BJ (cell line): ENCODE results near the gene RALGDS. TPM values are rescaled to one million over a fixed set of nuclear protein-coding genes. Genes with fewer than 3 reads are reported as not detected.

Source experiments
- CTCF ChIA-PET: fragments of 350-600 bp; formaldehyde crosslinking; extraction: SDS; loops from one replicate; lab custom pipeline; 2021; ENCODE audit warnings: antibody characterized with exemption, inconsistent platforms; lab: Yijun Ruan, JAX
- POLR2A ChIA-PET: fragments of 300-600 bp; sonication (Branson Sonifier 250); formaldehyde crosslinking; extraction: SDS; loops from one replicate; lab custom pipeline; 2021; ENCODE audit warnings: antibody characterized with exemption; lab: Charles Lee
- DNase-seq: peaks from one replicate; pipeline ENCODE4 v3.0.0-alpha.2; 2011; ENCODE audit warnings: low read depth
- H3K27me3 ChIP-seq: 2 replicates; pipeline ENCODE4 v1.6.0; 2011; ENCODE audit warnings: low read length; ENCODE audit not compliant: control insufficient read depth, insufficient read depth
- H3K36me3 ChIP-seq: 2 replicates; pipeline ENCODE4 v1.5.1; 2011; ENCODE audit warnings: low read length; ENCODE audit not compliant: control insufficient read depth, insufficient read depth
- H3K4me3 ChIP-seq: 2 replicates; pipeline ENCODE4 v1.5.1; 2011; ENCODE audit warnings: low read depth, mild to moderate bottlenecking, control low read depth, low read length
- CTCF ChIP-seq: IDR thresholded peaks from 2 replicates; pipeline ENCODE4 v1.5.1; 2011; ENCODE audit warnings: low read depth, mild to moderate bottlenecking, control low read depth, inconsistent platforms, low read length, moderate library complexity; ENCODE audit not compliant: insufficient read depth
- polyA plus RNA-seq: library from polyadenylated mRNA; depleted of rRNA; stranded (reverse); fragments of >200 nt; gene quantifications from 2 replicates; pipeline ENCODE4 v1.2.3, GENCODE V29; 2011

Gene RALGDS
- polyA plus RNA-seq, 1 experiment: 25.1 TPM

- ChIA-PET POLR2A (no interaction called here), CTCF (interaction anchor here (1.1 to 25.9 kb wide), 2 partner anchors 41 to 51 kb away, joined by 3 to 505 read pairs; no protein-coding TSS in a partner anchor)
- DNase-seq: no peak
- no peak for TF ChIP-seq CTCF
- Histone ChIP-seq H3K27me3 (no peaks in the 10 kb centered on the region), H3K4me3 (no peak overlapping the region), H3K36me3 (peaks cover 39% of the 10 kb centered on the region)
Measured at GRCh38 chr9:133106511-133107244, 14.4 kb downstream of the RALGDS start.

- no peak for TF ChIP-seq CTCF
- no peak for DNase-seq
- no peaks in the 10 kb centered on the region for H3K27me3 ChIP-seq
- ChIA-PET CTCF (interaction anchor here (1.3 to 25.9 kb wide), 2 partner anchors 9 to 43 kb away, joined by 6 to 505 read pairs; no protein-coding TSS in a partner anchor), POLR2A (no interaction called here)
- peaks cover 46% of the 10 kb centered on the region for H3K36me3 ChIP-seq
- no peak overlapping the region for H3K4me3 ChIP-seq
Measured at GRCh38 chr9:133105461-133105770, 15.6 kb downstream of the RALGDS start.

GRCh38 chr9:133104718-133105460 is 16.2 kb downstream of the RALGDS start:
- peaks cover 47% of the 10 kb centered on the region for H3K36me3 ChIP-seq

GRCh38 chr9:133103987-133104505 is 17.0 kb downstream of the RALGDS start:
- Histone ChIP-seq H3K4me3 (no peak overlapping the region), H3K36me3 (peaks cover 49% of the 10 kb centered on the region), H3K27me3 (no peaks in the 10 kb centered on the region)
- CTCF ChIA-PET: interaction anchor here (0.9 to 25.9 kb wide), 11 partner anchors 11 to 270 kb away, joined by 3 to 505 read pairs (median 5); no protein-coding TSS in a partner anchor
- no peak for TF ChIP-seq CTCF
- POLR2A ChIA-PET: no interaction called here
- DNase-seq: no peak

More at GRCh38 chr9:133104718-133105460, 16.2 kb downstream of the RALGDS start:
- no peak for TF ChIP-seq CTCF
- ChIA-PET POLR2A (no interaction called here), CTCF (interaction anchor here (1.3 to 25.9 kb wide), 4 partner anchors 10 to 43 kb away, joined by 6 to 505 read pairs (median 34); no protein-coding TSS in a partner anchor)
- no peak for DNase-seq
- H3K27me3 ChIP-seq: no peaks in the 10 kb centered on the region
- H3K4me3 ChIP-seq: no peak overlapping the region
